NCI-H2081 (cell line): ENCODE data around the gene MICALL2.

ENCODE experiments used
- DNase-seq, 2 experiments: peaks; one replicate each; lab custom pipeline; 2025; lab: John Stamatoyannopoulos, UW

MICALL2 gene

DNA sequence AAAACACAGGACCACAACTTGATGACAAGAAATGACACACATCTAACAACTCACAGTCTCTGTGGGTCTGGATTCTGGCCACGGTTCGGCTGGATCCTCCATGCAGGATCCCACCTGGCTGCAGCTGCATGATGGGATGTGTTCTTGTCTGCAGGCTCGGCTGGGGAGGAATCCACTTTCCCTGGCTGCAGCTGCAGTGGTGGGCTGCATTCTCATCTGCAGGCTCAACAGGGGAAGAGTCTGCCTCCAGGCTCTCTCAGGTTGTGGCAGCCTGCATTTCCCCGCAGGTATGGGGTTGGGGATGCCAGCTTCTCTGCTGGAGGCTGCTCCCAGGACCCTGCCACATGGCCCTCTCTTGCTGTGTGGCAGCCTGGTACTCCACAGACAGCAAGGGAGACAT, 64.9 kb downstream of the MICALL2 start:
- no peak for DNase-seq

GRCh38 chr7:1393421-1393820, 65.8 kb downstream of the MICALL2 start:
- DNase-seq, result no peak

GRCh38 chr7:1392556-1392955, 66.7 kb downstream of the MICALL2 start:
- no peak for DNase-seq

GRCh38 chr7:1391449-1391848, 67.8 kb downstream of the MICALL2 start:
- DNase-seq, result no peak

DNA sequence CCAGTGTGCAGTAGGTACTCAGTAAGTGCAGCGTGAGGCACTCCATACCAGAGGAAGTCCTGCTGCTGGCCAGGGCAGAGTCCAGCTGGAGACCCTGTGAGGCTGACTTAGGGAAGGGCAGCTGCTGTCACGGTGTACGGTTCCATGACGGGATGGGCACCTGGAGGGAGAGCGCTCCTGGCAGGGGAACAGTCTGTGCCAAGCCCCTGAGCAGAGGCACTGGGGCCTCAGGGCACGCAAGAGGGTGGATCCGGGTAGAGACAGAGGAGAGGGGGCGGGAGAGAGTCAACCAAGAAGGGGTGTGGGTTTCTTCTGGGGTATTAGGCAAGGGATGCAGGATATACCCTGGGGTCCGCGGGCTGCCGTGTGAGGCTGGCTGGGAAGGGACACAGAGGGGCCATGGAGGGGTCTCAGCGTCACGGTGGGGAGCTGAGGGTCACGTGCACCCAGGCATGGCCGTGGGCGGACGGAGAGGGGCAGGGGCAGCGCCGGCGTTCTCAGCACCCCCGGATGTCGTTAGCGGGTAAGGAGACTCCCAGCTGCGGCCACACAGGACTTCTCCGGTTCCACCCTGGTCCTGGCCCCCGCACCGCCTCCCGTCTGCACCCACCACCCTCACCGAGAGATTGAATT, 70.5 kb downstream of the MICALL2 start:
- no peak for DNase-seq

DNA sequence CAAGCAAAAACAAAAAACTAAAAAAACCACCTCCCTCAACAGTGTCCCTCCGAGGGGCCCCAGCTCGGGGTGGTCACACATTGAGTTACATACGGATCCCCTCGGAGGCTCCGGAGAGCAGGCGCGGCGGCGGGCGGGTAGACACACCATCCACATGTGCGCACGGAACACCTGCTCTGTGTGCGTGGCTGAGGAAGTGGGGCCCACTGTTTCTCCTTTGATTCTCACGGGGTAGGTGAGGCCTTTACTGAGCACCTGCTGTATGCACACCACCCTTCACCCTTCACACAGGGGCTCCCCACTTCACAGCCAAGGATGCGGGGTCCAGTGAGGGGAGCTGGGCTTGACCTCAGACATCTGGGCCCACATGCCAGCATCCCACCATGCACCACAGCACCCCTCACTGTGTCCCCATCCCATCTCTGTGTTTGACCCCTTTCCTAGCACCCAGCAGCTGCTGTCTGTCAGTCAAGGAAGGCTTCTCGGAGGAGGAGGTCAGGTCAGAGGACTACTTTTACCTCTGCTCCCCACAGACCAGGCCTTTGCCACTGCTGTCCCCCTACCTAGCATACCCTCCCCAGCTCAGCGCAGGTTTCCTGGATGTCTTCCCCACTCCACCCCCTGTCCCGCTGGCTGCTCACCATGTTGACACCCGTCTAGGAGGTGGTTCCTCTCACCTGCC, 71.1 kb downstream of the MICALL2 start:
- no peak for DNase-seq

DNA sequence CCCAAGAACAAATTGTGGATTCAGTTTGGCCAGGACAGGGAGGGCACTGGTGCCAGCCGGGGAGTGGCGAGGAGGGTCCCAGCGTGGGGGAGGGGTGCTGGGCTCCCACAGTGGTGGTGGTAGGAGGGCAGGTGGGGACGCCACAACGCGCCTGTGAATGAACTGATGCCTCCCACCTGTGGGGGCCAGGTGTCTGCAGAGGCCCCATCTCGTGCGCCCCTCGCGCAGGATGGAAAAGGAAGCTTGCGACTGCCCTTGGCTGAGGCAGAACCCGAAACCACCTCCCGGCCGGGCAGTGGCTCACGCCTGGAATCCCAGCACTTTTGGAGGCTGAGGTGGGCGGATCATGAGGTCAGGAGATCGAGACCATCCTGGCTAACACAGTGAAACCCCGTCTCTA, 72.0 kb downstream of the MICALL2 start:
- no peak for DNase-seq

- peak in 1 of 2 experiments; percentile 23 for DNase-seq
Observed at GRCh38 chr7:1386623-1387220, 72.5 kb downstream of the MICALL2 start.

GRCh38 chr7:1385809-1386622, 73.3 kb downstream of the MICALL2 start:
- DNase-seq, result no peak

DNA sequence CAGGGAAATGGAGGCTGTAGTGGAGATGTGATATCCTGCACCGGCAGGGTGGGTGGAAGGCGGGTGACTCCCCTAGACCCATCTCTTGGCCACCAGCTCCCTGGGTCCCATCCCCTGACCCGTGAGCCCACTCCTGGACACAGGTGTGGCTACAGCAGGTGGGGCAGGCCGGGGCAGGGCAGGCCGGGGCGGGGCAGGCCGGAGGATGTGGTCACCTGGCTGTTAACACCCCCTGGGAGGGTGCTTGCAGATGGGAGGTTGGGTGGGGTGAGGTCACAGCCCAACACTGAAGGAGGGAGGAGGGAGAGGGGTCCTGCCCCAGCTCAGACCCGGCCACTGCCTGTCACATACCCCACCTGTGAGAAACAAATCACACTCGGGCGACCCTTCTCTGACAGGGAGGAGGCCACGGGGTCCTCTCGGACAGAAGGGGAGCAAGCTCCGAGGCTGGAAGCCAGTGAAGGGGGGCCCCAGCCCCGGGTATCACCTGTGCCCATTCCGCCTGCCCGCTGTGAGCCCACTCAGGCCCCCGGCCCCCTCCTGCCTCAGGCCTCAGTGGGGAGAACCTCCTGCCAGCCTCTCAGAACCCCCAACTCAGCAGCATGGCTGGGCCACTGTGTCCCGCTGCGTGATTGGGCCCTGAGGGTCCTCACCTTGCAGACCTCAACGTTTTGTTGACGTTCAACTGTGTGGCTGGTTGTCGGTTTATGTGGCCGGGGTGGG, 74.0 kb downstream of the MICALL2 start:
- no peak for DNase-seq
